Stimulated activated effector memory CD8-positive, alpha-beta T cell treated with anti-CD3 and anti-CD28 coated beads, Interleukin-12 subunit alpha, Interleukin-12 subunit beta, amount 100 ng/mL, for 72 hours (primary cell): Measurements from ENCODE around the gene ELK4.

Source experiments
- ATAC-seq: fragments of 150-1000 bp; cut with Tn5 transposase; 2 replicates; pipeline ENCODE4 v1.10.0; 2021
- DNase-seq, 2 donors: peaks; one replicate each; pipeline ENCODE4 v3.0.0; 2021 to 2022; ENCODE audit warnings: low spot score in 2 of 2
- H3K27ac Mint-ChIP-seq: one replicate; pipeline ENCODE4 v1.8.0; 2022; ENCODE audit warnings: mild to moderate bottlenecking, mixed read lengths
- H3K36me3 Mint-ChIP-seq: one replicate; pipeline ENCODE4 v1.8.0; 2022; ENCODE audit warnings: mild to moderate bottlenecking, mixed read lengths
- H3K4me1 Mint-ChIP-seq: one replicate; pipeline ENCODE4 v1.8.0; 2022; ENCODE audit warnings: mixed read lengths
- H3K4me3 Mint-ChIP-seq: one replicate; pipeline ENCODE4 v1.8.0; 2022; ENCODE audit warnings: mild to moderate bottlenecking, mixed read lengths
- H3K9me3 Mint-ChIP-seq: one replicate; pipeline ENCODE4 v1.8.0; 2022; ENCODE audit warnings: mixed read lengths

The ELK4 gene

DNA sequence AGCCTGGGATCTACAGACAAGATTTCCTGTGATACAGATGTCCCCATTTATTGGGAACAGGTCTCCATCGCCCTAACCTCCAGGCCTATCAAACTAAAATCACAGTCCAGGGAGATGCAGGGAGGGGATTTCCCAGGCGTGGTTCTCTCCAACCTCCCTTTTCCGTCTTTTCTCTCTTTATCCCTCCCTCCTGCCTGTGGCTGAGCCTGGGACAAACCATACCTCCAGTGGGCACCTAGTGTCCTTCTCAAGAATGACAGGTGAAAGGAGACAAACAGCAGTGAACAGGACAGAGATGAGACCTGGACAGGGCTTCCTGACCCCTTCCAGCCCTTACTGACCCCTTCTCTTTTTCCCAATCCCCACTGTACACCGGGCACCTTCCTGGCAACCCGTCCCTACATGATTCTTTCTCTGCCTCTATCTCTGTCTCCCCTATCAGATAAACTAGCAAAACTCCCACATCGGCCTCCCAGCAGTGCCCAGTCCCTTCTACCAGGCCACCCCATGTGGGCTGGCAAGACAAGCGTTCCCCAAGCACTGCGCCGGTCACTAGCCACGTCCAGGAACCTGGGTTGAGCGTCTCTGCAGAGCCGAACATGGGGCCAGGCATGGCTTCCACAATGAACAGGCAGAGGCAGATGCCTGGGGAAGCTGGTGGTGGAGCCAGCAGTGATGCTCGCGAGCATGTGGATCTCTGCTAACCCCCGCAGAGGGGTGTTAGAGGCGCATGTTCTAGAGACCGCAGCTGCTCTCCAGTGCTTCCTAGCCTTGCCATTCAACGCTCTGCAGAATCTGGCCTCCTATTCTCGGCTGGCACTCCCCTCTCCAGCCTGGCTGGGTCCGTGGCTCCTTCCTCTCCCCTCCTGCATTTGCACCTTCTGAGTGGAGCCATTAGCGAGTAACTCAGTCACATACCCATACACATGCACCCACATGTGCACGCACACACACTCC lies 54.7 kb downstream of the ELK4 start:
- ATAC-seq (no peak), DNase-seq (no peak)
- Mint-ChIP-seq H3K27ac (no peak overlapping the region), H3K9me3 (no peaks in the 10 kb centered on the region), H3K36me3 (no peaks in the 10 kb centered on the region), H3K4me1 (peaks cover 5% of the 10 kb centered on the region), H3K4me3 (no peak overlapping the region)

DNA sequence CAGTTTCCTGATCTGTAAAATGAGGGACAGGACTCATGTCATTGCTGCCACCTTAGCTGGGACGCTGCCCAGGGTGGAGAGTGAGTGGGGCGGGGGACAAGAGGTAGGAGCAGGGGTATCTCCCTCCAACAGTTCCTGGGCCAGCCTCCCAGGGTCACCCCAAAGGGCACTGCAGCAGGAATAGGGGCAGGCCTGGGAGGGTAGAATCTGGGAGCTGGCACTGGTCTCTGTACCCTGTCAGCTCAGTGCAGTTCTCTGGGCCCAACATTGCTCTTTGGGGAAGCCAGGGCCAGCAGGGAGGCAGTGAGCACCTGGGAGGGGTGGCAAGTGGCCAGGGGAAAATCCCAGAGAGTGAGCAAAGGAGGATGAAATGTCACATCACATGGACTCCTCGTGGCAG lies 55.8 kb downstream of the ELK4 start:
- H3K27ac Mint-ChIP-seq, result no peak overlapping the region
- no peak overlapping the region for H3K4me3 Mint-ChIP-seq
- H3K4me1 Mint-ChIP-seq, result no peaks in the 10 kb centered on the region
- ATAC-seq (no peak), DNase-seq (no peak)
- H3K36me3 Mint-ChIP-seq, result no peaks in the 10 kb centered on the region
- H3K9me3 Mint-ChIP-seq, result no peaks in the 10 kb centered on the region

DNA sequence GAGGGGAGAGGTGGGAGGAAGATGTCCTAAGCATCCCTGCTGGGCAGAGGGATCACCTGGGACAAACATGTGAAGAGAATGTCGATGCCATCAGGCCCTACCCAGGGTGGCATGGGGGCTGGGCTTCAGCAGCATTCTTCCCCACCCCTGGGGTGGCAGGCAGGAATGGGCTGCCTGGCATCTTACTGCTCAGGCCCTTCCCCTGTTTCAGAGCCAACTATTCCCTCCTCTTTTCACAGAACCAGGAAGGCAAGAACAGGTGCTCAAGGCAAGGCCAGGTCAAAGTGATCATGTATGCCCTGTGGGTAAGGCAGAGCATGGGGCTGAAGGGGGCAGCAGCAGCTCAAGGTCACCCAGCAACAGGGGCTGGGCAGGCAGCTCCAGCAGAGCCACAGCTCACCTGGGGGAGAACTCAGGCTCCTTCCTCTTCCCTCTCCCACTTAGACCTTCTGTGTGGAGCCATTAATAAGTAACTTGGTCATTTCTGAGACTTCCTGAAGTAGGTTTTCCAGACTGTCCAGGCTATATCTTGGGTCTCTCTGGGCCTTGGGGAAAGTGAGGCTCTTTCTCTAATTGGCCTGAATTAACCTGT lies 56.4 kb downstream of the ELK4 start:
- no peak for ATAC-seq
- H3K4me3 Mint-ChIP-seq, result no peak overlapping the region
- no peaks in the 10 kb centered on the region for H3K36me3 Mint-ChIP-seq
- H3K4me1 Mint-ChIP-seq, result no peaks in the 10 kb centered on the region
- no peak overlapping the region for H3K27ac Mint-ChIP-seq
- no peaks in the 10 kb centered on the region for H3K9me3 Mint-ChIP-seq
- DNase-seq, result no peak

DNA sequence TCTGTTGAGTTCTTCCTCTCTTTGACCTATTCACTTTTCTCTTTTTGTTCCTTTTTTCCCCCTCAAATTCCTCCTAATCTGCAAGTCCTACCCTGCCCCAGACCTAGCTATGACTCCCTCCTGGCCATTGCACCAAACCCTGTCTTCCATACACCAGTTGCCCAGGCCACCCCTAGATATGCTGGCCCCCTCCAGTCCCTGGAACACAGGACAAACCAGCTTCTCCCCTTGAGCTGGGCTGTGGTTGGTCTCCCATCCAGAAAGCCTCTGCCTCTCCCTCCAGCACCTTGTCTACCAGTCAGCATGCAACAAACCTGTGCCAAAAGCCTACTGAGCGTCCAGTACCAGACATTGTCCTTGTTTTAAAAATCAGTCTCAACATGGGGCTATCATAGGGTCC lies 59.4 kb downstream of the ELK4 start:
- Mint-ChIP-seq H3K4me3 (no peak overlapping the region), H3K4me1 (no peaks in the 10 kb centered on the region), H3K36me3 (no peaks in the 10 kb centered on the region), H3K9me3 (no peaks in the 10 kb centered on the region), H3K27ac (no peak overlapping the region)
- DNase-seq, result no peak
- no peak for ATAC-seq

DNA sequence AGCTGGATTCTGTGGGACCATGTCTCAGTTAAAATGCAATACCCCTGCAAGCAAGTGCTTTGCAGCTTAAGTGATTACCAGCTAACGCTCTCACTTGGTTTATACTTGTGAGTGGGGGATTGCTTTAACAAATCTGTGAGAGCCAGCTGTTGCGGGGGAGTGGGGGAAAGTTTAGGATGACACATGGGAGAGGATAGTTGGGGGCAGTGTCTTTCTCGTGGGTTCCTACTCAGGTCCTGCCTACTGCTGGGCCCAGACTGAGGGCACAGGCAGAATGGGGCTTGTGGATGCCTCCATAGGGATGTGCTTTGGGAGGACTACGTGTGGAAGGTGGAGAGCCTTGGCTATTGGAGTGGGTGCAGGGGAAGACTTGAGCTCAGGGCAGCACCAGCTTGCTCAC lies 60.1 kb downstream of the ELK4 start:
- Mint-ChIP-seq H3K4me1 (no peaks in the 10 kb centered on the region), H3K27ac (no peak overlapping the region), H3K9me3 (no peaks in the 10 kb centered on the region), H3K36me3 (no peaks in the 10 kb centered on the region), H3K4me3 (no peak overlapping the region)
- DNase-seq, result no peak
- no peak for ATAC-seq

DNA sequence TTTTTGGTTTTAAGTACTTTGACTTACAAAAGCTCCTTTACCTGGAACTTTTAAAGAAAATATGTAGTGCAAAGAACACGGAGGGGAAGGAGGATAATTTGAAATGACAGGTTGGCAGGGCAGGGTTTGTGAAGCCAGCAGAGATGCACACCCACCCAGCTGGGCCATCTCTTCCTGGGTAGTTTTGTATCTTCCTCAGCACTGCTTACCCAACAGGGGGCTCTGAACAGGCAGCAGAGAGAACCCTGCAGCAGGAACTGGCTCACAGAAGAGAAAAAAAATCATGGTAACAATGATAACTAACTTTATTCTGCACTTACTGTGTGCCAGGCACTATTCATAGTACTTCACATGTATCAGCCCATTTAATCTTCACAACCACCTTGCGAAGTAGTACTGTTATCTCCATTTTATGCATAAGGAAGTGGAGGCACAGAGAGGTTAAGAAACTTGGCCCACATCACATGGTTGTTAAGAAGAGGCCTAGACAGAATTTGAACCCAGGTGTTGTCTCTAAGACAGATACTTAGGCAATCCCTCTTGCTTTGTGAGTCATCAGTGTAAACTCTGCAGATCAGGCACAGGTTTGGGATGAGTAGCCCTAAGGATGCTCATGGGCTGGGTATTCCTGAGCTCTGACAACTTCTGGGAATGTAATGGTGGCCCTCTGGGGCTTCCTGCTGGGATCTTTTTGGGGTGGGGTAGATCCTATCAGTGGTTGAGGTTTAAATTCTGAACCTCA lies 60.8 kb downstream of the ELK4 start:
- no peaks in the 10 kb centered on the region for H3K9me3 Mint-ChIP-seq
- H3K27ac Mint-ChIP-seq, result no peak overlapping the region
- no peak for ATAC-seq
- H3K36me3 Mint-ChIP-seq, result no peaks in the 10 kb centered on the region
- DNase-seq, result no peak
- H3K4me3 Mint-ChIP-seq, result no peak overlapping the region
- H3K4me1 Mint-ChIP-seq, result no peaks in the 10 kb centered on the region

DNA sequence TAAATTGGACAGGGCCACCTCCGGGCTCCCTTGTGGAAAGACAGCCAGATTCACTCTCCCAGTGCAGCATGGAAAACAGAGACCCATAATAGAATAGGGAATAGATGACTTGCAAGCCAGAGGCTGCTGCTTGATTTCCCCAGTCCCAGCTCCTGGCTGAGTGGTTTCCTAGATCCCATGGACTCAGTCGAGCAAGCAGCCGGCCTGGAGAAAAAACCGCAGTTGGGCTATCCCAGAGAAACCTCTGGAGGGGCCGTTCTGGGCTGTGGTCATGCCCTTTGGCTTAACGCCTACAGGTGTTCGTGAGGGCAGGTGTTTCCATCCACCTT lies 61.7 kb downstream of the ELK4 start:
- DNase-seq, result no peak

DNA sequence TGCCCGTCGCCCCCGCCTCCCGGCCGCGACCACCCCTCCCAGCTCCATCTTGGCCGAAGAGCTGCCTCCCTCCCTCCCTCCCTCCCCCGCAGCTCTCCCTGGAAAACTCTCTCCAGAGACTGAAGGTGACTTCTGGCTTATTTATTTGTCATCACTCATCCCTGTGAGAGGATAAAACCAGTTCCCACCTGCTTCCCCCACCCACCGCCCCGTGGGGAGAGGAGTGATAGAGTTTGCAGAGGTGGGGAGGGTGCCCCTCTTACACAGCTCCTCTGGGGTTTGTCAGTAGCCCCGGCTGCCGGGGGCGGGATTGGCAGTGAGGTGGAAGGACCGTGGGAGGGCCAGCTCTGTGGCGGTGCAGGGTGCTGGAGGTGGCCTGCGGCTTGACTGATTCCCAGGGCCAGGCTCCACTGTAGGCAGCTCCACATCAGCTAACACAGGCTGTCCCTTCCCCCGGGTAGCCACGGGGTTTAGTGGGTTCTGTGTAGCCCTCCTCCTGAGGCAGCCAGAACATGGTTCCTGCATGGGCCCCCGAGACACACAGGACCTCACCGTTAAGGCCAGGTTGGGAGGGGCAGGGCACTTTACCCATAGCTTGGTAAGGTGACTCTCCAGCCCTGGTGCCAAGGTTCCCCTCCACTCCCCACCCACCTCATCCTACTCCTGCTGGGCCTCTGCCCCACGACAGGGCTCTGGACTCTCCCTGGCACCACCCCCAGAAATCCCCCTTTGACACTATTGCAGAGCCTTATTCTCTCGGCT lies 62.2 kb downstream of the ELK4 start:
- Mint-ChIP-seq H3K36me3 (no peaks in the 10 kb centered on the region), H3K27ac (no peak overlapping the region), H3K4me1 (no peaks in the 10 kb centered on the region), H3K4me3 (peak overlapping the region; percentile 30), H3K9me3 (no peaks in the 10 kb centered on the region)
- ATAC-seq, result no peak
- no peak for DNase-seq

More for the DNA sequence above, 61.7 kb downstream of the ELK4 start:
- ATAC-seq, result no peak
- Mint-ChIP-seq H3K4me3 (no peak overlapping the region), H3K4me1 (no peaks in the 10 kb centered on the region), H3K27ac (no peak overlapping the region), H3K9me3 (no peaks in the 10 kb centered on the region), H3K36me3 (no peaks in the 10 kb centered on the region)

DNA sequence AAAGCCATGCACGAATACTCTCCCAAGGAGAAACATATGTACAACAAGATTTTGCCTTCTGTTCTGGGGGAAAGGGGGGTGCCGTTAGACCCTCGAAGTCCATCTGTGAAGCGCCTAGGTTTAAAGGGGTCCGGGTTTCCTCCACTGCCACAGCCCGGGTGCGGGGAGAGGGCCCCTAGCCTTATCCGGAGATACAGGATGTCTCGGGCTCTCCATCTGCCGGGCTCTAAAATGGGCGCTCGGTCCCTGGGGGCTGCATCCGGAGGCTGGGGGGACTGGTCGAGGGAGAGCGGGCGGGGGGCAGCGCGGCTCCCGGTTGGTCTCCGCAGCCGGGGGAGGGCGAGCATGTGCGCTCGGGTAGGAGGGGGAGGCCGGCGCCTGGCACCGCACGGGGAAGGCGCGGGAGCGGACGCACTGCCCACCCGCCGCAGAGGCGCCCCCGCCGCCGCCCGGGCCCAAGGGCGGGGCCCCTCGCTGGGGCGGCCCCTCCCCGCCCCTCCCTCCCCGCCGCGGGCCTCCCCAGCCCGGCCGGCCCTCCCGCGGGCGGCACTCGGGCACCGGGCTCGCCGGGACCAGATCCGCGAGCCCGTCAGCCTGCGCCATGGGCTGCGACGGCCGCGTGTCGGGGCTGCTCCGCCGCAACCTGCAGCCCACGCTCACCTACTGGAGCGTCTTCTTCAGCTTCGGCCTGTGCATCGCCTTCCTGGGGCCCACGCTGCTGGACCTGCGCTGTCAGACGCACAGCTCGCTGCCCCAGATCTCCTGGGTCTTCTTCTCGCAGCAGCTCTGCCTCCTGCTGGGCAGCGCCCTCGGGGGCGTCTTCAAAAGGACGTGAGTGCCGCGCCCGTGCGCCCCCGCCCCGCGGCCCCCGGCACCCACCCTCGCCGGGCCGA lies 63.1 kb downstream of the ELK4 start:
- peak; percentile 57 for ATAC-seq
- H3K27ac Mint-ChIP-seq, result no peak overlapping the region
- H3K36me3 Mint-ChIP-seq, result no peaks in the 10 kb centered on the region
- no peaks in the 10 kb centered on the region for H3K9me3 Mint-ChIP-seq
- no peaks in the 10 kb centered on the region for H3K4me1 Mint-ChIP-seq
- peak overlapping the region; percentile 30 for H3K4me3 Mint-ChIP-seq
- no peak for DNase-seq

DNA sequence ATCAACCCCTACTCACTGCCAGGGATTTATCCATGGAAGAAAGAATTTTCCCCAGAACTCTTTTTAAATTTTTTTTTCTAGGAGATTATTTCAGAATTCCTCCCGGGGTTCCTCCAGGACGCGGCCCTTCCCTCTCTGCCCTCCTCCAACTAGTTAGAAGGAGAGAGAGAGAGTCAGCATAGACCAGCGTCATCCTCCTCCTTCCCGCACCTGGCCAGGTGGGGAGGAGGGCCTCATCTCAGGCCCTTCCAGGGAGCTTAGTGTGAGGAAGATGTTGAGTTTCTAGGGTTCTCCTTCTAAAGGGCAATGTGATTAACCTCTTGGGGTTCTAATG lies 63.7 kb downstream of the ELK4 start:
- Mint-ChIP-seq H3K4me3 (peak overlapping the region; percentile 30), H3K36me3 (no peaks in the 10 kb centered on the region), H3K4me1 (no peaks in the 10 kb centered on the region), H3K9me3 (no peaks in the 10 kb centered on the region), H3K27ac (no peak overlapping the region)
- ATAC-seq (no peak), DNase-seq (no peak)

DNA sequence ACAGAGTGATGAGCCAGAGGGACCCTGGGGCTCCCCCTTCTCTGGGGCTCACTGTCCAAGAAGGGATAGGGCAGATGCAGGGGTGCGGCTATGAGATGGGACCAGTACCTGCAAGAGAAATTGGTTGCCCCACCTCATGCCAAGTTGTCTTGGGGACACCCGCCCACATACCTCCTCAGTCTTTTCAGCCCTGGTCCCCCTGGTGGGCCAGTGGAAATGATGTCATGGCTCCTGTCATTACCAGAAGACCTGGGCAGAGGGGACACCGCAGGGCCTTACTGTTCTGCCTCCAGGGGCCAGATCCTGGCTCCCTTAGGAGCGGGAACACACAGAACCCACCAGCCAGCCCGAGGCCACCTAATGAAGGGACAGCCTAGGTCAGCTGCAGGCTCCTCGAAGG lies 64.1 kb downstream of the ELK4 start:
- Mint-ChIP-seq H3K36me3 (no peaks in the 10 kb centered on the region), H3K27ac (no peak overlapping the region), H3K4me1 (no peaks in the 10 kb centered on the region), H3K9me3 (no peaks in the 10 kb centered on the region), H3K4me3 (no peak overlapping the region)
- ATAC-seq (no peak), DNase-seq (no peak)

DNA sequence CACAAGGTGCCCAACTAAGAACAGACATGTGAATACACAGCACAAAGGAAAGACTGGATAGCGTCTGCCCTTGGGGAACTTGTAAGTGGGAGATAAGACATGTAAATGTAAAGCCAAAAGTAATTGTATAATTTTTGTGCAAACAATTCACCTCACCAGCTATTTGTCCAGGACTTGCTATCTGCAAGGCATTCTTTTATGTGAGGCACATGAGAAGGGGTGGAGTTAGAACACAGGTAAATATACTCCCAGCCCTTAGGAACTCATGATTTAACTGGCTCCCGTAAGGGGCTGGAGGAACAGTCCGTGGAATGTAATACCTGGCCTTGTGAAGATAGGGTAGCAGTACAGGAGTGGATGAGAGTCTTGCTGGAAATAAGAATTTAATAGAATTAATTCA lies 66.0 kb downstream of the ELK4 start:
- no peaks in the 10 kb centered on the region for H3K4me1 Mint-ChIP-seq
- H3K27ac Mint-ChIP-seq, result no peak overlapping the region
- peaks cover 3% of the 10 kb centered on the region for H3K9me3 Mint-ChIP-seq
- no peaks in the 10 kb centered on the region for H3K36me3 Mint-ChIP-seq
- DNase-seq (no peak), ATAC-seq (no peak)
- no peak overlapping the region for H3K4me3 Mint-ChIP-seq

DNA sequence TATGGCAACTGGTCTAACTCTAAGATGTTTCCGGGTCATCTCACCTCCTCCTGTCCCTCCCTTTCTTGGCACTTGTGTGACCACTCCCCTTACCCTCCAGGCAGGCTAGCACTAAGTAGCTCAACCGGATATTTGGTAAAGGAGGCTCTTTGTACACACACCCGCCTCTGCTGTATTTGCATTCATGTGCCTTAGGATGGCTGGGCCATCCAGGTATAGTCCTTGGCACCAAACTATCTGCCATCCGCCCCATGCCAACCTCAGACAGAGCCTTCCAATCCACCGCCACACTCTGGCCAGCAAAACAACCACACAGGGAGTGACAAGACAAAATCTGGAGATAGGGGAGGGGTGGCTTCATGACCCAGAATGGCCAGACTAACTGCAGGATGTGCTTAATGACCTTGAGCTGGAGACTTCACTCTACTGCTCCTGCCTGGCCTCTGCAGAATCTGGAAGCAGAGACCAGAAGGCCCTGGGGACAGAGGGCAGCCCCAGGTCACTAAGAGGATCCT lies 67.8 kb downstream of the ELK4 start:
- Mint-ChIP-seq H3K27ac (no peak overlapping the region), H3K4me1 (no peaks in the 10 kb centered on the region), H3K4me3 (no peak overlapping the region)

DNA sequence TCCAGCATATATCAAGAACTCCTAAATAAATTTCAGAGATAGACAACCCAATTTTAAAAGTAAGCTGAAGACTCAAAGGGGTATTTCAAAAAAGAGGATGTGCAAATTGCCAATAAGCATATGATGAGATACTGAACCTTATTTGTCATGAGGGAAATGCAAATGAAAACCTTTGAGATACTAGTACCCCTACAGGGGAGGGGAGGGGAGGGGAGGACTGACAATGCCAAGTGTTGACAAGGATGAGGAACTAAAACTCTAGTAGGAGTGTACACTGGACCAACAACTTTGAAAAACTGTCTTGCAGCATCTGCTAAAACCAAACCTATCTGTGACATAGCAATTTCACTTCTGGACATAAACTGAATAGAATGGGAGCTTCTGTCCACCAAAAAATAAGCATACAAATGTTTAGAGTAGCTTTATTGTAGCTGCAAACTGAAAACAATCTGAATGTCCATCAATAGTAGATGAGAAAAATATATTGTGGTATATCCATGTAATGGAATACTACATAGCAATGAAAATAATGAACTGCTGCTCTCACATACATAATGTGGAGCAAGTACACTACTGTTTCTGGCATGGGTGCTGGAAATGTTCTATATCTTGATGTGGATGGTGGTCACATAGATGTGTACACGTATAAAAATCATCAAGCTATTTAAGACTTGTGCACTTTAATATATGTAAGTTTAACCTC lies 70.2 kb downstream of the ELK4 start:
- Mint-ChIP-seq H3K9me3 (peaks cover 7% of the 10 kb centered on the region), H3K4me1 (no peaks in the 10 kb centered on the region), H3K27ac (no peak overlapping the region), H3K4me3 (no peak overlapping the region), H3K36me3 (no peaks in the 10 kb centered on the region)
- DNase-seq, result no peak
- ATAC-seq, result no peak

More for the DNA sequence above, 67.8 kb downstream of the ELK4 start:
- ATAC-seq, result peak; percentile 19
- Mint-ChIP-seq H3K9me3 (peaks cover 7% of the 10 kb centered on the region), H3K36me3 (no peaks in the 10 kb centered on the region)
- DNase-seq, result no peak
